ENCODE data around the gene DAW1.

DAW1 gene, protein sequence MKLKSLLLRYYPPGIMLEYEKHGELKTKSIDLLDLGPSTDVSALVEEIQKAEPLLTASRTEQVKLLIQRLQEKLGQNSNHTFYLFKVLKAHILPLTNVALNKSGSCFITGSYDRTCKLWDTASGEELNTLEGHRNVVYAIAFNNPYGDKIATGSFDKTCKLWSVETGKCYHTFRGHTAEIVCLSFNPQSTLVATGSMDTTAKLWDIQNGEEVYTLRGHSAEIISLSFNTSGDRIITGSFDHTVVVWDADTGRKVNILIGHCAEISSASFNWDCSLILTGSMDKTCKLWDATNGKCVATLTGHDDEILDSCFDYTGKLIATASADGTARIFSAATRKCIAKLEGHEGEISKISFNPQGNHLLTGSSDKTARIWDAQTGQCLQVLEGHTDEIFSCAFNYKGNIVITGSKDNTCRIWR
- total RNA-seq, result 0 to 0.19 (median 0.09) reads per million in 3 donors

DNA sequence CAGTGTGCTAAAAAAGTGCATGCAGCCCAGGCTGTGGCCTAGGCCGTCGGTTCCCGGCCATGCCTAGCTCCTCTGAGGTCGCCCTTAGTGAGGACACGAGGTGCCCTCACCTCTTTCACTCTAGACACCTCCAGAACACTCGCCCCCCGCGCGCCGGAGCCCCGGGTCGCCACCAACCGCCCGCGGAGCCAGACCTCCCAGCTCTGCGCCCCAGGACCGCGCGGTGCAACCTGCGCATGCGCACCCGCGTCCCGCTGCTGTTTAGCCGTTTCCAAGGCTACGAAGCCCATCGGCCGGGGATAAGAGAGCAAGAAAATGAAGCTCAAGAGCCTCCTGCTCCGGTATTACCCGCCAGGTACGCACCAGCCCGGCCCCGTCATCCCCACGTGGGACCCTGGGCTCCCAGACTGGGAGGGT, at the start of gene DAW1:
DAW1 (plus strand) TSS at position 257 of the 417 bp plus-strand sequence; CDS start at position 316, 59 bp downstream.
- DNase-seq, result peak; percentile 38 to 51 (median 50)
- no peak within 1 kb of the TSS for H3K27ac ChIP-seq (ENCODE audit: insufficient read depth, low read length, poor library complexity, severe bottlenecking)

DNA sequence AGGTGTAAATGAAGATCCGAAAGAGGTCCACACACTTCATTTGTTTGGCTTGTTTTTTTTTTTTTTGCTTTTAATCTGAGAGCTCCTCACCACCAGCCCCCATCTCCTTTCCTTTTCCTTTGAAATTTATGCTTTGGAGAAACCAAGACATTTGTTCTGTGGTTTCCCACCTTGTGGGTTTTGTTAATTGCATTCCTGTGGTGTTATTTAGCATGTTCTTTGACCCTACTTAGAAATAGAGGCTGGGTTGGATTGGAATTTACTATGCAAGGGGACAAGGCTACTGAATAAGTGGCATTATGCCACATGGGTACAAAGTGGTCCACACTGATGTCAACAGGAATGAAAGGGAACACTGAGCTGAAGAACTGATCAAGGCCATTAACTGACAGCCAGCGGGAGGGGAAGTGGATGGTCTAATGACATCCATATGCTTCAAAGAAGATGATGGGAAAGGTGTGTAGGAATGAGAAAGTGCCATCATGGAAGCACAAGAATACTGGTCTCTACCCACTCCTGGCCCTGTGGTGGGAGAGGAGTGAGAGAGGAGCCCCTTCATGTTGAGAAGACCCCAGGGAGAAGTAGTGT, 48.9 kb upstream of the DAW1 start:
- no peak for DNase-seq
- H3K4me3 ChIP-seq (ENCODE audit: insufficient read depth, low read depth, low read length, poor library complexity, severe bottlenecking), result no peak overlapping the region
- no peaks in the 10 kb centered on the region for H3K9me3 ChIP-seq (ENCODE audit: control insufficient read depth, low read length)
- no peak overlapping the region for H3K27ac ChIP-seq (ENCODE audit: insufficient read depth, low read length, poor library complexity, severe bottlenecking)
- no peaks in the 10 kb centered on the region for H3K36me3 ChIP-seq (ENCODE audit: control insufficient read depth, insufficient read depth, low read length)
- H3K27me3 ChIP-seq (replicated peaks; ENCODE audit: control insufficient read depth, insufficient read depth, low read length, poor library complexity, severe bottlenecking), result no peaks in the 10 kb centered on the region
- no peaks in the 10 kb centered on the region for H3K4me1 ChIP-seq (ENCODE audit: control insufficient read depth, insufficient read depth, low read length, poor library complexity, severe bottlenecking)

More for the DNA sequence above, at the start of gene DAW1:
- no peaks in the 10 kb centered on the region for H3K9me3 ChIP-seq (ENCODE audit: control insufficient read depth, low read length)
- peaks cover 11% of the 10 kb centered on the region for H3K27me3 ChIP-seq (replicated peaks; ENCODE audit: control insufficient read depth, insufficient read depth, low read length, poor library complexity, severe bottlenecking)
- H3K4me1 ChIP-seq (ENCODE audit: control insufficient read depth, insufficient read depth, low read length, poor library complexity, severe bottlenecking), result no peaks in the 10 kb centered on the region
- no peaks in the 10 kb centered on the region for H3K36me3 ChIP-seq (ENCODE audit: control insufficient read depth, insufficient read depth, low read length)
- peak within 1 kb of the TSS; percentile 20 for H3K4me3 ChIP-seq (ENCODE audit: insufficient read depth, low read depth, low read length, poor library complexity, severe bottlenecking)

DNA sequence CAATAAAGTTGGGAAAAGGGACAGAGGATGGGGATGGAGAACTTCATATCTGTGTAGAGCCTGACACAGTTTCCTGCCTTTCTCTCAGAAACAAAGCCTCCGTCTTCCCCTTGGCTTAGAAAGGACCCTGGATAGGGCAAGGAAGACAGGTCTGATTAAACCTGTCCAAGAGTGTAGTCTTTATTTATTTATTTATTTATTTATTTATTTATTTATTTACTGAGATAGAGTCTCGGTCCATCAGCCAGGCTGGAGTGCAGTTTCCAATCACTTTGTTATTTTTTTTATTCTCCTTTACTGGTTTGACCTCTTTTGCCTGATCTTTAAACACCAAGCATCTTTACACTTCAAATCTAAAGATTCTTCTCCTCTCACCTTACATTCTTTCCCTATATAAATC, 47.5 kb upstream of the DAW1 start:
- Histone ChIP-seq H3K36me3 (ENCODE audit: control insufficient read depth, insufficient read depth, low read length) (no peaks in the 10 kb centered on the region), H3K9me3 (ENCODE audit: control insufficient read depth, low read length) (no peaks in the 10 kb centered on the region), H3K27me3 (replicated peaks; ENCODE audit: control insufficient read depth, insufficient read depth, low read length, poor library complexity, severe bottlenecking) (no peaks in the 10 kb centered on the region), H3K4me3 (ENCODE audit: insufficient read depth, low read depth, low read length, poor library complexity, severe bottlenecking) (no peak overlapping the region), H3K27ac (ENCODE audit: insufficient read depth, low read length, poor library complexity, severe bottlenecking) (no peak overlapping the region), H3K4me1 (ENCODE audit: control insufficient read depth, insufficient read depth, low read length, poor library complexity, severe bottlenecking) (no peaks in the 10 kb centered on the region)
- DNase-seq, result no peak

DNA sequence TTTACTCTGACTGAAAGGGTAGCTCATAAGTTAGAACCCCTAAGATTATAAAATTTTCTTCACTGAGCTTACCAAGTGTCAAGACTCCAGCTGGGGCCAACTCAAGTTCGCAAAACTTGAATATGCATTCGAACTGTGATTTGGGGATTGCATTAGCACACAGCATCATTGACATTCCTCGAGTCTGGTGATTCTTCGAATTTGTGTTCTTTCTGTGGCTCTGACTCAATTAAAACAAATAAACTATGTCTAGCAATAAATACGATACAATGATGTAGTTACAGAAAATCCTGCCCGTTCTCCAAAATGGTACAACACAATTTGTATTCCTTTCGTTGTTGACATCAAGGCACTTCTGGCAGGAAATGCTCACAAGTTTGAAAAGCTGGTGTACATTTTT, 46.7 kb upstream of the DAW1 start:
- H3K36me3 ChIP-seq (ENCODE audit: control insufficient read depth, insufficient read depth, low read length), result no peaks in the 10 kb centered on the region
- no peak for DNase-seq
- H3K9me3 ChIP-seq (ENCODE audit: control insufficient read depth, low read length), result no peaks in the 10 kb centered on the region
- H3K27me3 ChIP-seq (replicated peaks; ENCODE audit: control insufficient read depth, insufficient read depth, low read length, poor library complexity, severe bottlenecking), result no peaks in the 10 kb centered on the region
- no peaks in the 10 kb centered on the region for H3K4me1 ChIP-seq (ENCODE audit: control insufficient read depth, insufficient read depth, low read length, poor library complexity, severe bottlenecking)
- H3K4me3 ChIP-seq (ENCODE audit: insufficient read depth, low read depth, low read length, poor library complexity, severe bottlenecking), result no peak overlapping the region
- no peak overlapping the region for H3K27ac ChIP-seq (ENCODE audit: insufficient read depth, low read length, poor library complexity, severe bottlenecking)

DNA sequence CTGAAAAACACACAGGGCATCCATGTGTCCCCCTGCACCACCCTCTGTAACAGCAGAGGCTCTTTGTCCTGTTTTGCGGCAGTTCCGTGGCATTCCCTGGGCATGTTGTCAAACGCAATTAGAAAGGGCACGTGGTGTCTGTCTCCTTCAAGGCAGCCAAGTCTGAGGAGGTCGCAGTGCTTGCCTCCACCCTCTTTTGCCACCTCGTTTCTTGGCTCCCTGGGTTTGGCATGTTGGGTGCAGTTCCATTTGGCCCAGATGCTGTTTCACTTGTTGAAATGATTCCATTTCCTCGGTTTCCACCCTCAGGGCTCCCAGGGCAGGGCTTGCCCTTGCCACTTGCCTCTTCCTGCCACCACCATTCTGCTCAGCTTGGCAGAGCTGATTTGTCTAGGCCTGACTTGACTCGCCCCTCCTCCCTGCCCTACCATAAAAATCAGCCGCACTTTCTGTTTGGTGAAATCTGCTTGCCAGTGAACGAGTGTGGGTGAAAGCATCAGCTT, 45.4 kb upstream of the DAW1 start:
- no peaks in the 10 kb centered on the region for H3K27me3 ChIP-seq (replicated peaks; ENCODE audit: control insufficient read depth, insufficient read depth, low read length, poor library complexity, severe bottlenecking)
- no peaks in the 10 kb centered on the region for H3K9me3 ChIP-seq (ENCODE audit: control insufficient read depth, low read length)
- H3K4me3 ChIP-seq (ENCODE audit: insufficient read depth, low read depth, low read length, poor library complexity, severe bottlenecking), result no peak overlapping the region
- peak overlapping the region; percentile 49 for H3K27ac ChIP-seq (ENCODE audit: insufficient read depth, low read length, poor library complexity, severe bottlenecking)
- H3K4me1 ChIP-seq (ENCODE audit: control insufficient read depth, insufficient read depth, low read length, poor library complexity, severe bottlenecking), result no peaks in the 10 kb centered on the region
- no peaks in the 10 kb centered on the region for H3K36me3 ChIP-seq (ENCODE audit: control insufficient read depth, insufficient read depth, low read length)
- DNase-seq, result peak in 2 of 3 donors; percentile 24 to 29

DNA sequence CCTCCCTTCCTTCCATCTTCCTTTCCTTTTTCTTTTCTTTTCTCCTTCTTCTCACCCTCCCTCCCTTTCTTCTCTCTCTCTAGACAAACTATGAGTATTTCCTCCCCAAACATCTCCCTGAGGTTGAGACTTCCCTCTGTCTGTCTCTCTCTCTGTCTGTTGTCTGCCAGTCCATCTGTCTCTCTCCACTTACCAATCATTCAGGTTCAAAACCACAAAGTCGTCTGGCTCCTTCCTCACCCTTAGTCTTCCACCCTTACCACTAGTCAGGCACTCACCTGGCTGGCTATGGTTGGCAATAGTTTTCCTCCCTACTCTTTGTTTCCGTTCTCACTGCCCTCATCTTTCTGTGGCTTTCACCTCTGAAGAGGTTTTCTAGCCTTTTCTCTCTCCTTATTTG, 44.9 kb upstream of the DAW1 start:
- Histone ChIP-seq H3K4me1 (ENCODE audit: control insufficient read depth, insufficient read depth, low read length, poor library complexity, severe bottlenecking) (no peaks in the 10 kb centered on the region), H3K27ac (ENCODE audit: insufficient read depth, low read length, poor library complexity, severe bottlenecking) (peak overlapping the region; percentile 49), H3K27me3 (replicated peaks; ENCODE audit: control insufficient read depth, insufficient read depth, low read length, poor library complexity, severe bottlenecking) (no peaks in the 10 kb centered on the region), H3K4me3 (ENCODE audit: insufficient read depth, low read depth, low read length, poor library complexity, severe bottlenecking) (no peak overlapping the region), H3K36me3 (ENCODE audit: control insufficient read depth, insufficient read depth, low read length) (no peaks in the 10 kb centered on the region), H3K9me3 (ENCODE audit: control insufficient read depth, low read length) (no peaks in the 10 kb centered on the region)
- peak in 1 of 3 donors; percentile 31 for DNase-seq

DNA sequence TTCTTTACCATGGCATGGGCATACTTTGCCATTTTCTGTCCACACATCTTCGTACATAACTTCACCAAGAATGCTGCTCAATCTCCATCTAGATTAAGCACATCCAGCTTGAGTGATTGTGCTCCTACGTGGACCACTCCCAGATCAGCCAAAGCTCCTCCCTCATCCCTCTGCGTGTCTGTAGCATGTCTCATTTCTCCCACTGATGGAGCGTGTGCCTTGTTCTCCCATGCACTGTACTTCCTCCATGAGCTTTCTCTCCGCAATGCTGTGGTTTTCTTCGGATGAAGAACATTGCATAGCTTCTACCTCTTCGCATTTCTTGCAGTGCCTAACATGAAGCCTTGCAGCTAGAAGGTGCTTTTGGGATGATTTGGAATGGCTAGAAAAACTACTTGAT, 44.3 kb upstream of the DAW1 start:
- DNase-seq, result no peak
- Histone ChIP-seq H3K4me1 (ENCODE audit: control insufficient read depth, insufficient read depth, low read length, poor library complexity, severe bottlenecking) (no peaks in the 10 kb centered on the region), H3K4me3 (ENCODE audit: insufficient read depth, low read depth, low read length, poor library complexity, severe bottlenecking) (no peak overlapping the region), H3K27ac (ENCODE audit: insufficient read depth, low read length, poor library complexity, severe bottlenecking) (peak overlapping the region; percentile 3), H3K27me3 (replicated peaks; ENCODE audit: control insufficient read depth, insufficient read depth, low read length, poor library complexity, severe bottlenecking) (no peaks in the 10 kb centered on the region), H3K36me3 (ENCODE audit: control insufficient read depth, insufficient read depth, low read length) (no peaks in the 10 kb centered on the region), H3K9me3 (ENCODE audit: control insufficient read depth, low read length) (no peaks in the 10 kb centered on the region)

DNA sequence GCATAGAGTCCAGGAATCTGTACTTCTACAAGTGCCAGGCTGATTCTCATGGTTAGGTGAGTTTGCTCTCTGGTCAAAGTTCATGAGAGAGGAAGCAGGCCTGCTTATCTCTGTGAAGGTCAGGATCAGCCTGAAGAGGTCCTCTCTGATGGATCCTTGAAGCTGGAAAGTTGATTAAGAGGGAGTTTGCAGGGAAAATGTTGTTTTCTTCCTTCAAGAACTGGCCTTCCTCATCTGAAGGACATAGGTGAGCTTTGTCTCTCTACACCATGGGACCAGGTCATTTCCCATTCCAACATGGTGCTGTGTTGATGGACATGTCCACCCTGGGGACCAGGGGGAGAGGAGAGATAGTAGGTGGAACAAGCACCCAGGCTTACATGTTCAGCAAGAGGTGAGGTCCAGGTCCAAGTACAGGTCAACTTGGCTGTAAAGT, 42.9 kb upstream of the DAW1 start:
- H3K9me3 ChIP-seq (ENCODE audit: control insufficient read depth, low read length), result no peaks in the 10 kb centered on the region

DNA sequence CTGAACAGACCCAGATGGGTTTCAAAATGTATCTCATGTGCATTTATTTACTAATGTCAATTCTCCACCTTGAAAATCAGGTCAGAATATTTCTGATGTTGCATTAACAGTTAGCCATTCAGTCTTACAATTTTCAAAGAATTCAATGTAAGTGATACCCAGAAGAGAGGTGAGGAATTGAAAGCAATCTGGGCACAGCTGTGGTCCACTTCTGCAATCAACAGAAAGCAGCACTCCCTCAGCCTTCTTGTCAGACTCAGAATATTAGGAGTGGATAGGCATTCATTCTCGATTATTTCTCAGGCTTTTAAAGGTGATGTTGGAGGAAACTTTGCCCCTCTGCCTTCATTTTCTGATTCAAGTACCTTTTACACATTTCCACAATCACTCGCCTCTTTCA, 42.1 kb upstream of the DAW1 start:
- Histone ChIP-seq H3K4me3 (ENCODE audit: insufficient read depth, low read depth, low read length, poor library complexity, severe bottlenecking) (no peak overlapping the region), H3K27ac (ENCODE audit: insufficient read depth, low read length, poor library complexity, severe bottlenecking) (no peak overlapping the region), H3K4me1 (ENCODE audit: control insufficient read depth, insufficient read depth, low read length, poor library complexity, severe bottlenecking) (no peaks in the 10 kb centered on the region), H3K9me3 (ENCODE audit: control insufficient read depth, low read length) (no peaks in the 10 kb centered on the region), H3K36me3 (ENCODE audit: control insufficient read depth, insufficient read depth, low read length) (no peaks in the 10 kb centered on the region), H3K27me3 (replicated peaks; ENCODE audit: control insufficient read depth, insufficient read depth, low read length, poor library complexity, severe bottlenecking) (no peaks in the 10 kb centered on the region)
- no peak for DNase-seq

More for the DNA sequence above, 42.9 kb upstream of the DAW1 start:
- H3K36me3 ChIP-seq (ENCODE audit: control insufficient read depth, insufficient read depth, low read length), result no peaks in the 10 kb centered on the region
- H3K27ac ChIP-seq (ENCODE audit: insufficient read depth, low read length, poor library complexity, severe bottlenecking), result no peak overlapping the region
- no peak for DNase-seq
- no peaks in the 10 kb centered on the region for H3K4me1 ChIP-seq (ENCODE audit: control insufficient read depth, insufficient read depth, low read length, poor library complexity, severe bottlenecking)
- H3K4me3 ChIP-seq (ENCODE audit: insufficient read depth, low read depth, low read length, poor library complexity, severe bottlenecking), result no peak overlapping the region
- no peaks in the 10 kb centered on the region for H3K27me3 ChIP-seq (replicated peaks; ENCODE audit: control insufficient read depth, insufficient read depth, low read length, poor library complexity, severe bottlenecking)

DNA sequence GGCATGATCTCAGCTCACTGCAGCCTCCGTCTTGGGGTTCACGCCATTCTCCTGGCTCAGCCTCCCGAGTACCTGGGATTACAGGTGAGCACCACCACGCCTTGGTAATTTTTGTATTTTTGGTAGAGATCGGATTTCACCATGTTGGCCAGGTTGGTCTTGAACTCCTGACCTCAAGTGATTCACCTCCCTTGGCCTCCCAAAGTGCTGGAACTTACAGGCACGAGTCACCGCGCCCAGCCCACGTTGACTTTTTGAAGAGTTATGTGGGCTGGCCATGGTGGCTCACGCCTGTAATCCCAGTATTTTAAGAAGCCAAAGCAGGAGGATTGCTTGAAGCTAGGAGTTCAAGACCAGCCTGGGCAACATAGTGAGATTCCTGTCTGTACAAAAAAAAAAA, 37.0 kb upstream of the DAW1 start:
- H3K9me3 ChIP-seq (ENCODE audit: control insufficient read depth, low read length), result no peaks in the 10 kb centered on the region
- H3K4me3 ChIP-seq (ENCODE audit: insufficient read depth, low read depth, low read length, poor library complexity, severe bottlenecking), result no peak overlapping the region
- no peak overlapping the region for H3K27ac ChIP-seq (ENCODE audit: insufficient read depth, low read length, poor library complexity, severe bottlenecking)
- H3K36me3 ChIP-seq (ENCODE audit: control insufficient read depth, insufficient read depth, low read length), result no peaks in the 10 kb centered on the region
- no peaks in the 10 kb centered on the region for H3K27me3 ChIP-seq (replicated peaks; ENCODE audit: control insufficient read depth, insufficient read depth, low read length, poor library complexity, severe bottlenecking)
- no peak for DNase-seq
- no peaks in the 10 kb centered on the region for H3K4me1 ChIP-seq (ENCODE audit: control insufficient read depth, insufficient read depth, low read length, poor library complexity, severe bottlenecking)

Data from effector memory CD4-positive, alpha-beta T cell (primary cell).